ENCODE data around the gene NAT16.
"Not testable (repeated sequence)": the region's sequence is repeated elsewhere in the genome, so short reads cannot be mapped to it uniquely, and the experiment has no call there.

The NAT16 gene

GRCh38 chr7:101129603-101130117, 50.4 kb downstream of the NAT16 start:
- in situ Hi-C loops (cut with HindIII; ENCODE audit: low pct_unique_long_range_greater_than_20kb, low sequenced_read_pairs), result no loop called here
- no peak for DNase-seq (ENCODE audit: low read depth in 1 of 2, low spot score in 1 of 2)
- TF ChIP-seq JUND (IDR thresholded peaks at IDR 0.05; ENCODE audit: low read depth), result no peak

GRCh38 chr7:101128040-101128834, 51.9 kb downstream of the NAT16 start:
- DNase-seq (ENCODE audit: low read depth in 1 of 2, low spot score in 1 of 2), result no peak
- no peak for TF ChIP-seq JUND (IDR thresholded peaks at IDR 0.05; ENCODE audit: low read depth)
- in situ Hi-C loops (cut with HindIII; ENCODE audit: low pct_unique_long_range_greater_than_20kb, low sequenced_read_pairs), result no loop called here

- in situ Hi-C loops (cut with HindIII; ENCODE audit: low pct_unique_long_range_greater_than_20kb, low sequenced_read_pairs), result no loop called here
- DNase-seq (ENCODE audit: low read depth in 1 of 2, low spot score in 1 of 2), result no peak
- no peak for TF ChIP-seq JUND (IDR thresholded peaks at IDR 0.05; ENCODE audit: low read depth)
These were observed 52.5 kb downstream of the NAT16 start for GRCh38 chr7:101127460-101128039.

GRCh38 chr7:101126651-101127459, 53.2 kb downstream of the NAT16 start, which contains the start of gene SERPINE1:
Gene SERPINE1 (plus strand): TSS chr7:101127104. CDS start chr7:101128394, 1,290 bp downstream.
- no peak for TF ChIP-seq JUND (IDR thresholded peaks at IDR 0.05; ENCODE audit: low read depth)
- in situ Hi-C loops (cut with HindIII; ENCODE audit: low pct_unique_long_range_greater_than_20kb, low sequenced_read_pairs), result no loop called here
- DNase-seq (ENCODE audit: low read depth in 1 of 2, low spot score in 1 of 2), result no peak

GRCh38 chr7:101125989-101126650, 54.0 kb downstream of the NAT16 start:
- no peak for DNase-seq (ENCODE audit: low read depth in 1 of 2, low spot score in 1 of 2)
- no peak for TF ChIP-seq JUND (IDR thresholded peaks at IDR 0.05; ENCODE audit: low read depth)
- in situ Hi-C loops (cut with HindIII; ENCODE audit: low pct_unique_long_range_greater_than_20kb, low sequenced_read_pairs), result no loop called here

- peak in 1 of 2 experiments; percentile 10 for DNase-seq (ENCODE audit: low read depth in 1 of 2, low spot score in 1 of 2)
- TF ChIP-seq JUND (IDR thresholded peaks at IDR 0.05; ENCODE audit: low read depth), result no peak
- in situ Hi-C loops (cut with HindIII; ENCODE audit: low pct_unique_long_range_greater_than_20kb, low sequenced_read_pairs), result no loop called here
These were observed 55.6 kb downstream of the NAT16 start for GRCh38 chr7:101124376-101125056.

GRCh38 chr7:101123703-101124068, 56.4 kb downstream of the NAT16 start:
- no peak for TF ChIP-seq JUND (IDR thresholded peaks at IDR 0.05; ENCODE audit: low read depth)
- no peak for DNase-seq (ENCODE audit: low read depth in 1 of 2, low spot score in 1 of 2)
- in situ Hi-C loops (cut with HindIII; ENCODE audit: low pct_unique_long_range_greater_than_20kb, low sequenced_read_pairs), result no loop called here

GRCh38 chr7:101122933-101123702, 57.0 kb downstream of the NAT16 start:
- no peak for DNase-seq (ENCODE audit: low read depth in 1 of 2, low spot score in 1 of 2)
- TF ChIP-seq JUND (IDR thresholded peaks at IDR 0.05; ENCODE audit: low read depth), result no peak
- in situ Hi-C loops (cut with HindIII; ENCODE audit: low pct_unique_long_range_greater_than_20kb, low sequenced_read_pairs), result no loop called here

- TF ChIP-seq JUND (IDR thresholded peaks at IDR 0.05; ENCODE audit: low read depth), result no peak
- in situ Hi-C loops (cut with HindIII; ENCODE audit: low pct_unique_long_range_greater_than_20kb, low sequenced_read_pairs), result no loop called here
- peak in 1 of 2 experiments; percentile 39 for DNase-seq (ENCODE audit: low read depth in 1 of 2, low spot score in 1 of 2)
These were observed 57.8 kb downstream of the NAT16 start for GRCh38 chr7:101121991-101122932.

- DNase-seq (ENCODE audit: low read depth in 1 of 2, low spot score in 1 of 2); in situ Hi-C loops (cut with HindIII; ENCODE audit: low pct_unique_long_range_greater_than_20kb, low sequenced_read_pairs): not testable (repeated sequence)
These were observed 58.5 kb downstream of the NAT16 start for GRCh38 chr7:101121631-101121990.
